ENCODE data around the gene P4HTM.
A peak's percentile ranks its signal among the peaks of the same experiment; 100 is the strongest.

Gene P4HTM

GRCh38 chr3:49029563-49029884, 39.5 kb downstream of the P4HTM start:
- H3K36me3 Mint-ChIP-seq: peaks cover 24% of the 10 kb centered on the region
- ATAC-seq (ENCODE audit: low read depth): no peak
- peaks cover 28% of the 10 kb centered on the region for H3K4me1 Mint-ChIP-seq

GRCh38 chr3:49030321-49030720, 40.3 kb downstream of the P4HTM start:
- Mint-ChIP-seq H3K4me3 (no peak overlapping the region), H3K9me3 (no peaks in the 10 kb centered on the region), H3K4me1 (peaks cover 24% of the 10 kb centered on the region), H3K27me3 (no peaks in the 10 kb centered on the region), H3K27ac (no peak overlapping the region), H3K36me3 (peaks cover 26% of the 10 kb centered on the region)
- ATAC-seq (ENCODE audit: low read depth): no peak
- no peak for DNase-seq (ENCODE audit: low spot score in 2 of 2)

More at GRCh38 chr3:49029563-49029884, 39.5 kb downstream of the P4HTM start:
- DNase-seq (ENCODE audit: low spot score in 2 of 2): no peak
- Mint-ChIP-seq H3K27me3 (no peaks in the 10 kb centered on the region), H3K27ac (peak overlapping the region; percentile 96), H3K9me3 (no peaks in the 10 kb centered on the region), H3K4me3 (peak overlapping the region; percentile 91)

DNA sequence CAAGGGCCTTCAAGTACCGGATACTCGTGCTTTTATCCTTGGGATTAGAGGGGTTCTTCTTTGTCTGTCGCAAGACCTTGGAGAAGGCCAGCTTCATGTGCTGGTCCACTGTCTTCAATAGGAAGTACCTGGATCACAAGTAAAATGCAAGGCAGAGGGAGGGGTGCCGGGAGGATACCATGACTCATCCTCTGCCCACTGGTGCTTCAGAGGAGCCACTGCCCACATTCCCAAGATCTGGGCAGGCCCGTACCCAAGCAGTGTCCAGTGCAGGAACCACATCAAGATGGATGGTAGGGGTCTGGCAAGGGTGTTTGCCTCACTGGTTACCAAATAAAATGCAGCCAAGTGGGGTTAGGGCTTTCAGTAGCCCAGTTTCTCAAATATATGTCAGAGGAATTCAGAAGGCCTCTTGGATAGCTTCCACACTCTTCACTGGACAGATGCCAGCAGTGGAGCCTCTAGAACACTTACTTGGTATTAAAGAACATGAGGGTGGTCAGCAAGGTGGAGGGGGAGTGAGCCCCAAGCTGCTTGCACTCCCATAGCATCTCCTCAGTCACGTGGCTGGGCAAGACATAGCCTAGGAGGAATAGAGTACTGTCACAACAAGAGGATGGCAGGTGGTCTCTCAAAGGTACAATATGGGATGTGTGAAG, 42.7 kb downstream of the P4HTM start:
- ATAC-seq (ENCODE audit: low read depth): no peak
- Mint-ChIP-seq H3K27ac (no peak overlapping the region), H3K9me3 (no peaks in the 10 kb centered on the region), H3K4me1 (peaks cover 16% of the 10 kb centered on the region), H3K27me3 (no peaks in the 10 kb centered on the region), H3K4me3 (no peak overlapping the region), H3K36me3 (peaks cover 20% of the 10 kb centered on the region)
- no peak for DNase-seq (ENCODE audit: low spot score in 2 of 2)

- no peak for DNase-seq (ENCODE audit: low spot score in 2 of 2)
- no peak for ATAC-seq (ENCODE audit: low read depth)
- peaks cover 20% of the 10 kb centered on the region for H3K36me3 Mint-ChIP-seq
- no peak overlapping the region for H3K4me3 Mint-ChIP-seq
- H3K4me1 Mint-ChIP-seq: peaks cover 3% of the 10 kb centered on the region
- H3K27me3 Mint-ChIP-seq: no peaks in the 10 kb centered on the region
- no peaks in the 10 kb centered on the region for H3K9me3 Mint-ChIP-seq
- peak overlapping the region; percentile 20 for H3K27ac Mint-ChIP-seq
These were observed 44.6 kb downstream of the P4HTM start for GRCh38 chr3:49034650-49035049.

DNA sequence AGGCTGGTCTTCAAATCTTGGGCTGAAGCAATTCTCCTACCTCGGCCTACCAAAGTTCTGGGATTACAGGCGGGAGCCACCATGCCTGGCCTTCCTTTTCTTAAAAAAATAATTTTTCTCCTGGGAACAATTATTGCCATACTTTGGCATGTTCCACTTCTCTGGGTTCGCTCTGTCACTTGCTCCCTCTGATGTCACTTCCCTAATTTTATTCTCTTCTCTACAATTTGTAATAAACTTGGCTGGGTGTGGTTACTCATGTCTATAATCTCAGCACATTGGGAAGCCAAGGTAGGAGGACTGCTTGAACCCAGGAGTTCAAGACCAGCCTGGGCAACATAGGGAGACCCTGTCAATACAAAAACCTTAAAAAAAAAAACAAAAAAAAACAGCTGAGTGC, 45.2 kb downstream of the P4HTM start:
- DNase-seq (ENCODE audit: low spot score in 2 of 2) (no peak), ATAC-seq (ENCODE audit: low read depth) (no peak)
- H3K4me3 Mint-ChIP-seq: no peak overlapping the region
- H3K27ac Mint-ChIP-seq: peak overlapping the region; percentile 20
- H3K4me1 Mint-ChIP-seq: peaks cover 3% of the 10 kb centered on the region
- H3K27me3 Mint-ChIP-seq: no peaks in the 10 kb centered on the region
- H3K9me3 Mint-ChIP-seq: no peaks in the 10 kb centered on the region
- peaks cover 20% of the 10 kb centered on the region for H3K36me3 Mint-ChIP-seq

DNA sequence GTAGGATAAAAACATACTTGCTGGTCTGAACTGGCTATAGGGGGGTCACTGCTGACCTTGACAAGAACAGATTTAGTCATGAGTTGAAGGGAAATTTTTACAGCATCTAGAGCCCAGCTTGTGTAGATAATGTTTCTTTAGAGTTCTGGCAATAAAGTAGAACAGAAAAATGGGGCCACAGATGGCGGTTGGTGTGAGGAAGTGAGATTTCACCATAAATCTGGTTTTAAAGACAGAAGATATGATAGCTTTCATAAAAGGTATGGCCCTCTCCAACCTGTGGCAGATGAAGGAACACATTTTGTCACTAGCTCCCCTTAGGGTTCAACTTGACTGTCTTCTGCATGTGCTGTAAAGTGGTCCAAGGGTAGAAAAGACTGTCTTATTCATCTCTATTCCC, 63.5 kb downstream of the P4HTM start:
- H3K36me3 Mint-ChIP-seq: peaks cover 29% of the 10 kb centered on the region
- H3K4me1 Mint-ChIP-seq: peaks cover 9% of the 10 kb centered on the region
- no peaks in the 10 kb centered on the region for H3K27me3 Mint-ChIP-seq
- no peak for ATAC-seq (ENCODE audit: low read depth)
- DNase-seq (ENCODE audit: low spot score in 2 of 2): no peak
- H3K9me3 Mint-ChIP-seq: no peaks in the 10 kb centered on the region
- H3K27ac Mint-ChIP-seq: no peak overlapping the region
- H3K4me3 Mint-ChIP-seq: no peak overlapping the region

DNA sequence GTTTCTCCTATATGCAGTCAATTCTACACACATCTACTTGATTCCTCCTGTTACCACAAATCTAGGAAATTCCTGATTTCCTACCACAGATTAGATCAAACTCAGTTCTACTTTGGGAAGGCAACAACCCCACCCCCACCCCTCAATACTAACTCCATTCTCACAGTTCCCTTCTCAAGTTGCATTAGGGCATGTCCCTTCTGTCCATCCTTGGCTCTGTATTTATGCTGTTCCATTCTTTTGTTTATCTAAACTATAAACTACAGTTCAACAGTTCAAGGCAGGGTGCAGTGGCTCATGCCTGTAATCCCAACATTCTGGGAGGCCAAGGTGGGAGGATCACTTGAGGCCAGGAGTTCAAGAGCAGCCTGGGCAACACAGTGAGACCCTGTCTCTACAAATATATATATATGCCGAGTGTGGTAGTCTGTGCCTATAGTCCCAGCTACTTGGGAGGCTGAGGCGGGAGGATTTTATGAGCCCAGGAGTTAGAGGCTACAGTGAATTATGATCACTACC, 64.4 kb downstream of the P4HTM start:
- Mint-ChIP-seq H3K27ac (no peak overlapping the region), H3K9me3 (no peaks in the 10 kb centered on the region), H3K4me1 (peaks cover 9% of the 10 kb centered on the region), H3K36me3 (peaks cover 29% of the 10 kb centered on the region), H3K4me3 (no peak overlapping the region), H3K27me3 (no peaks in the 10 kb centered on the region)
- DNase-seq (ENCODE audit: low spot score in 2 of 2) (no peak), ATAC-seq (ENCODE audit: low read depth) (no peak)
